ENCODE results near the gene RPUSD4. TPM values are rescaled to one million over a fixed set of nuclear protein-coding genes. Genes with fewer than 3 reads are reported as not detected.

The RPUSD4 gene
- total RNA-seq, 1 donor from 2014 or later = 47.9 TPM

DNA sequence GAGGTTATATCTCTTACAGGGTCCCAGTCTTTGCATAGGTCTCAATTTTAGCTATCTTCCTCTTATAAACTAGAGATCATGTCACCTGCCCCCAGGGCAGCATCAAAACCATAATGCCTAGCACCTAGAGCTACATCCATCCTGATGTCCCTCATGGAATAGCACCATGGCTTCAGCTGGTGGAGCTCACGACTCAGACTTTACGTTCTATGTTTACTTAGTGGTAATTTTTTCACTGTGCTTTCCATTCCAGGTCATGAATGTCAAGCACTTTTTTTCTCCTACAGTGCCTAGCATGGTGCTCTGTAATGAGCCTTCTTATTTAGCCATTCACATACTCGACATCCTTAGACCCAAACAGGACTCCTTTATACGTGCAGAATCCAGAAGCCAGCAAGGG lies 58.4 kb downstream of the RPUSD4 start:
- Histone ChIP-seq H3K27me3 (ENCODE audit: control insufficient read depth, insufficient read depth, low read length) (no peaks in the 10 kb centered on the region), H3K4me3 (ENCODE audit: low read depth, low read length) (no peak overlapping the region), H3K36me3 (ENCODE audit: control insufficient read depth, insufficient read depth, low read length) (no peaks in the 10 kb centered on the region)
- TF ChIP-seq, protein P1, sequence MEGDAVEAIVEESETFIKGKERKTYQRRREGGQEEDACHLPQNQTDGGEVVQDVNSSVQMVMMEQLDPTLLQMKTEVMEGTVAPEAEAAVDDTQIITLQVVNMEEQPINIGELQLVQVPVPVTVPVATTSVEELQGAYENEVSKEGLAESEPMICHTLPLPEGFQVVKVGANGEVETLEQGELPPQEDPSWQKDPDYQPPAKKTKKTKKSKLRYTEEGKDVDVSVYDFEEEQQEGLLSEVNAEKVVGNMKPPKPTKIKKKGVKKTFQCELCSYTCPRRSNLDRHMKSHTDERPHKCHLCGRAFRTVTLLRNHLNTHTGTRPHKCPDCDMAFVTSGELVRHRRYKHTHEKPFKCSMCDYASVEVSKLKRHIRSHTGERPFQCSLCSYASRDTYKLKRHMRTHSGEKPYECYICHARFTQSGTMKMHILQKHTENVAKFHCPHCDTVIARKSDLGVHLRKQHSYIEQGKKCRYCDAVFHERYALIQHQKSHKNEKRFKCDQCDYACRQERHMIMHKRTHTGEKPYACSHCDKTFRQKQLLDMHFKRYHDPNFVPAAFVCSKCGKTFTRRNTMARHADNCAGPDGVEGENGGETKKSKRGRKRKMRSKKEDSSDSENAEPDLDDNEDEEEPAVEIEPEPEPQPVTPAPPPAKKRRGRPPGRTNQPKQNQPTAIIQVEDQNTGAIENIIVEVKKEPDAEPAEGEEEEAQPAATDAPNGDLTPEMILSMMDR (IDR thresholded peaks at IDR 0.05; ENCODE audit: insufficient read depth, low read length, severe bottlenecking) = no peak
- DNase-seq (ENCODE audit: low read depth) (no peak), FAIRE-seq (no peak)

- DNase-seq (ENCODE audit: low read depth) (no peak), FAIRE-seq (no peak)
- Histone ChIP-seq H3K36me3 (ENCODE audit: control insufficient read depth, insufficient read depth, low read length) (no peaks in the 10 kb centered on the region), H3K4me3 (ENCODE audit: low read depth, low read length) (no peak overlapping the region), H3K27me3 (ENCODE audit: control insufficient read depth, insufficient read depth, low read length) (no peaks in the 10 kb centered on the region)
- TF ChIP-seq, protein P1 (IDR thresholded peaks at IDR 0.05; ENCODE audit: insufficient read depth, low read length, severe bottlenecking) = no peak
These were observed 58.9 kb downstream of the RPUSD4 start for GRCh38 chr11:126152586-126152985.

GRCh38 chr11:126152152-126152551 lies 59.3 kb downstream of the RPUSD4 start:
- FAIRE-seq = no peak
- TF ChIP-seq, protein P1 (IDR thresholded peaks at IDR 0.05; ENCODE audit: insufficient read depth, low read length, severe bottlenecking) = no peak
- H3K27me3 ChIP-seq (ENCODE audit: control insufficient read depth, insufficient read depth, low read length) = no peaks in the 10 kb centered on the region
- no peak overlapping the region for H3K4me3 ChIP-seq (ENCODE audit: low read depth, low read length)
- no peak for DNase-seq (ENCODE audit: low read depth)
- H3K36me3 ChIP-seq (ENCODE audit: control insufficient read depth, insufficient read depth, low read length) = no peaks in the 10 kb centered on the region

Other genes with a start within 250 kb of the RPUSD4 start
- gene CDON, start 148.8 kb downstream of the RPUSD4 start, total RNA-seq = 2.9 TPM in 2 replicates
- gene FAM118B, start 132 bp upstream of the RPUSD4 start, total RNA-seq = 15.5 and 15.8 TPM in 2 replicates
- 61.3 and 71.3 TPM in 2 replicates for gene SRPRA, start 57.2 kb upstream of the RPUSD4 start, total RNA-seq
- gene FOXRED1, start 57.5 kb upstream of the RPUSD4 start, total RNA-seq = 16.0 and 16.8 TPM in 2 replicates
- 2.1 and 3.3 TPM in 2 replicates for gene TIRAP, start 71.4 kb upstream of the RPUSD4 start, total RNA-seq
- 9.5 and 11.6 TPM in 2 replicates for gene DCPS, start 92.4 kb upstream of the RPUSD4 start, total RNA-seq
- gene ST3GAL4, start 144.0 kb upstream of the RPUSD4 start, total RNA-seq = 10.9 and 12.4 TPM in 2 replicates

All from bronchial epithelial cell (primary cell).